DMS79 treated with DMSO at 0.1 percent for 48 hours (cell line): ENCODE results near the gene GSTM1.

ENCODE experiments used
- DNase-seq: peaks from one replicate; lab custom pipeline; 2025; lab: John Stamatoyannopoulos, UW

The GSTM1 gene

DNA sequence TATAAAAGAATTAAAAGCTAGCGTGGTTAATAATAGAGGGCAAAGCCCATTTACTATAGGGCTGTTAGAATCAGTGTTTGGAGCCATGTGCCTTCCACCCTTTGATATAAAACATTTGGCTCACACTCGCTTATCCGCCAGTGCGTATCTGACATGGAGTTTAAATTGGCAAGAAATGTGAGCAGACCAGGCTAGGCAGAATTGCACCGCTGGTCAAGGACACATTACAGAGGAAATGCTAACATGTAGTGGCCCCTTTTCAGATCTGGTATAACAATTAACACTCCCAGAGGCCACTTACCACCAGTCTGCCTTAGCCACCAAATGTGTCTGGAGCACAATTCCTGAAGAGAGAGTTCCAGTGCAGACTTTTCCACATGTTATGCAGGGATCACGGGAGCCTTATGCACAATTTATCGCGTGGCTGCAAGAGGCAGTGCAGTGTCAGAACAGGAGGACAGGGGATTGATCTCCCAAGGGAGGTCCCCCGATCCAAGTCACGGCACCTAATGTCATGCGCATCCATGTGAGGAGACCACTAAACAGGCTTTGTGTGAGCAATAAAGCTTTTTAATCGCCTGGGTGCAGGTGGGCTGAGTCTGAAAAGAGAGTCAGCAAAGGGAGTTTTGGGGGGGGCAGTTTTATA lies 39.2 kb downstream of the GSTM1 start:
- DNase-seq = no peak

DNA sequence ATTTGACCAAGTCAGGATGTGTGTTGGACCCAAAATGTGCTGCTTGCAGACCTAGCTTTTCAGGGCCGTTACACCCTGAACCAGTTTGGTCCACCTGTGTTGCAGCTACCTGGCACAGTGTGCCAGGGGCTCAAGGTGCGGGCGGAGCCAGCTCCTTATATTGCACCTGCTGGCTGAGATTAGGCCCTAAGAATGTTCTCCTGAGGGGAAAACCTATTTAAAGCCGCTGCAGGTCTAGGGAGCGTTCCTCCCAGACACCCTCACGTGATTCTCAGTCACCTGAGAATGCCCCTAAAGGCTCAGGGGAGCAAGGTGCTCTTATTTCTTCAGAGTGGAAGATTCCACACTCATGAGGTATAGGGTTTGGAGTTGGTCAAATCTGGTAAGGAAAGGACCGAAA lies 41.3 kb downstream of the GSTM1 start:
- no peak for DNase-seq

- DNase-seq = no peak
These were observed 43.0 kb downstream of the GSTM1 start for GRCh38 chr1:109730666-109731065.

DNA sequence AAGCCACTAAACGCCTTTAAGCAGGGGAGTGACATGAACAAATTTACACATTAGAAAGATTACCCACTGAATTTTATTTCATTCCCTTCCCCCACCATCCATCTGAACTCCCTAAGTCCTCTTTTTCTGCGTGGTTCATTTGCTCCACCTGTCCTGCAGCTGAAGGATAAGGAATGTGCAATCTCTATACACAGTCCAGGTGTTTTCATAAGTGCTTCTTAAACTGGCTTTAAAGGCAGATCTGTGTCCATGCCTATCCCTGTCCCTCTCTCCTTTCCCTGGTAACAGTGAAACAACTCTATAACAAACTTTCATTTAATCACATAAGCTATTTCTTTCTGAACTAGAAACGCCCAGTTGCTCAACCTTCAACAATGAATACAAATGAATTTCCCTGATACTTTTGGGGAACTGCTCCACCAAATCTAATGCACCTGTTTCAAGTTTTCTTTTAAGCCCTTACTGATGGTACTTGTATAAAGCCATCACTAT lies 44.8 kb downstream of the GSTM1 start:
- peak; percentile 64 for DNase-seq

DNA sequence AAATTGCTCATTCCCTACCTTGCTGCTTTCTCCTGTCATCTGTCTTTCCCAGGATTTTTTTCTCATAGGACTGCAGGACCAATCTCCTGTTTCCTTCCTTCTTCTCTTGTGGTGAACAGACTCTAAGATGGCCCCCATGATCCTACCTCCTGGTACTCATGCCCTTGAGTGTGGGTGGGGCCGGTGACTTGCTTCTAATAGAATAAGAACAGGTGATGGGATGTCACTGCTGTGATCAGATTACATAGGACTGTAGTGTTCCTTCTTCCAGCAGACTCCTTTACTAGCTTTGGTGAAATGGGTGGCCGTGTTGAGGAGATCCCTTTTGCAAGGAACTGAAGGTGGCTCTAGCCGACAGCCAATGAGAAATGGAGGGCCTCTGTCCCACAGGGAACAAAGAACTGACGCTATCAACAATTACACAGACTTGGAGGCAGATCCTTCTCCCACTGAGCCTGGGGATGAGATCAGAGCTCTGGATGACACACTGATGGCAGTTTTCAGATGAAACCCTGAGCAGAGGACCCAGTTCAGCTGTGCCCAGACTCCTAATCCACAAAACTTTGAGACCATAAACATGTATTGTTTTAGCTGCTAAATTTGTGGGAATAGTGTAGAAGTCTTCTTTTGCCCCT lies 45.7 kb downstream of the GSTM1 start:
- no peak for DNase-seq

DNA sequence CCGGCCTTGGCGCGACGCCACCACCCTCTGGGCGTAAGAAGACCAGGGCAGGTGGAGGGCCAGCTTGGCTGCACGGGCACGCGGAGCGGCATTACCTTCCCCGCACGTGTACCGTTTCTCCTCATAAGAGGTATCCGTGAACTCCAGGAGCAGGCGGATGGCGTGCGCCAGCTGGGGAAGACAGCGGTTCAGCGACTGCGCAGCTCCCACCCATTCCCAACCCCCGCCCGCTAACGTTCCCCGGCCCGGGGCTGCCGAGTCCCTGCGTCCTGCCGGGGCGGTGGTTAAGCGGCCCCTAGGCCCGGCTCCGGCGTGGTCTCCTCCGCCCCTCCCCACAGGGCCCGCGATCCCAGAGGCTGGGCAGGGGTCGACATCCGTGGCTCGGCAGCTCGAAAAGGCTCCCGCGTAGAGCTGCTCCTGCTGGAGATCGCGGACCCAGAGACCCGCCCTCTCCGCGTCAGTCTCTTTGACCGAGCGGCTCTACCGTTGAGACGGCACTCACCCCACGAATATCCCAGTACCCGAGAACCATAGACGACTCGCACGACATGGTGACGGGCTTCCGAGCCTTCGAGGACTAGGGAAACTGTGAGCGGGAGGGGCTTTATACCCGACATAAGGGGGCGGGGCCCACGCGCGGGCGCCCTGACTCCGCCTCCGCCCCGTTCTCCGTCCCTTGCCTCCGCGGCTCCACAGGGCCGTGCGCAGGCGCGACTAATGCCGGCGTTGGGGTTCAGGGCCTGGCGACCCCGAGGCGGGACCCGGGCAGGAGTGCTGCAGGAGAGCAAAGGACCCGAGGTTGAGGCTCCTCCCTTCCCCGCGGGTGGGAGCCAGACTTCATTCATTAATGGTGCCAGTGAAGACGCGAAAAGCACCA lies 52.4 kb downstream of the GSTM1 start:
- peak; percentile 85 for DNase-seq

DNA sequence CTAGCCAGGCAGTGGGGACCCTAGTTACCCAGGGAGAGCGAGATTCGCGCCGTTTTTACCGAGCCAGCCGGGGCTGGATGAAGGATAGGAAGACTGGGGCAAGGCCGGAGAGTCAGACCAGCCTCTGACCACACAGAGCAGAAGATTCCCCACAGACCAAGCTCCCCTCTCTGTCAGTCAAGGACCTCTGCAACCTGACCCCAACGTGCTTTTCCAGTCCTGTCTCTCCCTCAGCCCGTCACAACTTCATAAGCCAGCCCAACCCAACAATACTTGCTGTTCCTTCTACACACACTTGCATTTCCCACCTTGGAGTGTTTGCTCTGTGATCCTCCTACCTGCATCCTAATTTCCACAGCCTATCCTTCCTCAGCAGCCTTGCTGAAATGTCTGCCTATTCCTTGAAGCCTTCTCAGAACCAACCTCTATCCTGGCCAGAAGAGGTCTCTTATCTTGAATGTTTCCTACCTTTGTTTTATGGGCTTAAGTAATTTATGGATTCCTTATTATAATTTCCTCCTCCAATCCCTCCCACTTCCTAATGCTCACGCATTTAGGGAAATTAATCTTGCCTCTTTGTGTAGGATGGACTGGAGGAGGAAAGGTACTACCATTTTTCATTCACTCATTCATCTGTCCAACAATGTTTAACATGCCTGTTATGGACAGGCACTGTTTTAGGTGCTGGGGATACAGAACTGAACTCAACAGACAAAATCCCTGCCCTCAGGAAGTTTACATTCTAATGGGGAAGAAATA lies 53.2 kb downstream of the GSTM1 start, which contains the start of gene GSTM3:
TSS of gene GSTM3 (minus strand) at position 424 of the 759 bp plus-strand sequence. CDS start 751 bp downstream, outside the sequence.
- DNase-seq = peak; percentile 82
